Retinal pigment epithelial cell (primary cell): ENCODE data around the gene KCNH6.

Experiments
- DNase-seq: peaks from one replicate; pipeline ENCODE4 v3.0.0-alpha.2; 2010; ENCODE audit warnings: low read depth
- H3K4me3 ChIP-seq: 2 replicates; pipeline ENCODE4 v1.5.1; 2011; ENCODE audit warnings: mild to moderate bottlenecking, low read length, control low read depth, moderate library complexity
- TF ChIP-seq, protein P1 (sequence below): conservative IDR thresholded peaks from 2 replicates; pipeline ENCODE4 v1.5.1; 2011; ENCODE audit warnings: low read depth, low read length, control low read depth, inconsistent platforms

Gene KCNH6

DNA sequence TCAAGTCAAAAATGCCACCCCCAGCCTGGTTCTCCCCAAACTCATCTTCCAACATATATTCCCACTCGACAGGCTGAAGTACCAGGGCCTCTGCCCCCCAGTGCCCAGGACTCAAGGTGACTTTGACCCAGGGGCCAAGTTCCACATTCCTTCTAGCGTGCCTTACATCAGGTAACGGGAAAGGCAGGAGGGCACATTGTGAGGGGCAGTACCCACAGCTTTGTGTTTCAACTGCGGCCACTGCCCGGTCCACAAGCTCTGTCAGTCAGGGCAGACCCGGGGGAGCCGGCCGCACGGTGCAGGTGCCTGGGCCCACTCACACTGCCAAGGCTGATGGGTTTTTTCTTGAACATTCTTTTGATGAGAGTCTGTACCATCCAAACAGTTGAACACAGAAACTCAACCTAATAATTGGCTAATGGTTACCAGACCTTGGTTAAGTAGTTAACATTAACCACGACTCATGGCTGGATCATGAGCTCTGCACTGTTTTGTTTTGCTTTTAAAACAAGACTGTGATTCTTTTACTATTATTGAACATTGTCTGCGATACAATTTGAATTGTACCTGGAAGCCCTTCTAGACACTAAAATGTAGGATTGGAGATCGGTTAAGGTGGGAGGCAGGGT lies 28.7 kb upstream of the KCNH6 start:
- H3K4me3 ChIP-seq = no peak overlapping the region
- TF ChIP-seq, protein P1, sequence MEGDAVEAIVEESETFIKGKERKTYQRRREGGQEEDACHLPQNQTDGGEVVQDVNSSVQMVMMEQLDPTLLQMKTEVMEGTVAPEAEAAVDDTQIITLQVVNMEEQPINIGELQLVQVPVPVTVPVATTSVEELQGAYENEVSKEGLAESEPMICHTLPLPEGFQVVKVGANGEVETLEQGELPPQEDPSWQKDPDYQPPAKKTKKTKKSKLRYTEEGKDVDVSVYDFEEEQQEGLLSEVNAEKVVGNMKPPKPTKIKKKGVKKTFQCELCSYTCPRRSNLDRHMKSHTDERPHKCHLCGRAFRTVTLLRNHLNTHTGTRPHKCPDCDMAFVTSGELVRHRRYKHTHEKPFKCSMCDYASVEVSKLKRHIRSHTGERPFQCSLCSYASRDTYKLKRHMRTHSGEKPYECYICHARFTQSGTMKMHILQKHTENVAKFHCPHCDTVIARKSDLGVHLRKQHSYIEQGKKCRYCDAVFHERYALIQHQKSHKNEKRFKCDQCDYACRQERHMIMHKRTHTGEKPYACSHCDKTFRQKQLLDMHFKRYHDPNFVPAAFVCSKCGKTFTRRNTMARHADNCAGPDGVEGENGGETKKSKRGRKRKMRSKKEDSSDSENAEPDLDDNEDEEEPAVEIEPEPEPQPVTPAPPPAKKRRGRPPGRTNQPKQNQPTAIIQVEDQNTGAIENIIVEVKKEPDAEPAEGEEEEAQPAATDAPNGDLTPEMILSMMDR = no peak

DNA sequence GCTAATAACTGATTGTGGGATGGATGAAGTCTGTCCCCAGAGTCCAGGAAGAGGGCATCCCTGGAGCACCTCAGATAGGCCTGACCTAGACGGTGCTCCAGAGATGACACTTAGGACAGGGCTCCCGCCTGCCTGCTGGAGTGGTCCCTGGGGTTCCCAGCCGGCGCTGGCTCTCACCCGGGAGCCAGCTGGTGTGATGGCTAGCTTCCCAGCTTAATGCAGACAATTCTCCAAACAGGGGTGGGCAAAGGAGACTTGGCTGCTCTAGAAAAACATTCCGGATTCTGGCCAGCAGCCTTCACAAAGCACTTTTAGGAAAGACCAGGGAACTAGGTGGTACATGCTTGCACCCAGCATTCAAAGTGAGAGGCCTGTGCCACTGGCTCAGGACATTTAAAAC lies 27.7 kb upstream of the KCNH6 start:
- TF ChIP-seq, protein P1 = no peak
- DNase-seq = no peak
- no peak overlapping the region for H3K4me3 ChIP-seq

More for the DNA sequence above, 28.7 kb upstream of the KCNH6 start:
- DNase-seq = no peak

DNA sequence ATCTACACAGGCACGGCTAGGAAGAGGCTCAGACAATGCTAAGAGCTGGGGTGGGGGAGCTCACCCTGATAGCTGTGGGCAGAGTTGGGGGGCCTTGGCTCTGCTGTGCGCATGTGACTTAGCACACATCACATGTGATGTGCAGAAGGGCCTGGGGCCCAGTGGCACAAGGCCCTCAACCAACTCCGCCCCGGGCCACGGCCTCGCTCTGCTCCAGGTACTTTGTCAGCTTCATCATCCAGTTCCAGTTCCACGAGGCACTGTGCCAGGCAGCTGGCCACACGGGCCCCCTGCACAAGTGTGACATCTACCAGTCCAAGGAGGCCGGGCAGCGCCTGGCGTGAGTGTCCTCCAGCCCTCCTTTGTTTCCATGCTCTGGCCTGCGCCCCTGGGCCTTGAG lies 27.0 kb upstream of the KCNH6 start:
- DNase-seq = no peak
- TF ChIP-seq, protein P1 = no peak
- H3K4me3 ChIP-seq = no peak overlapping the region

DNA sequence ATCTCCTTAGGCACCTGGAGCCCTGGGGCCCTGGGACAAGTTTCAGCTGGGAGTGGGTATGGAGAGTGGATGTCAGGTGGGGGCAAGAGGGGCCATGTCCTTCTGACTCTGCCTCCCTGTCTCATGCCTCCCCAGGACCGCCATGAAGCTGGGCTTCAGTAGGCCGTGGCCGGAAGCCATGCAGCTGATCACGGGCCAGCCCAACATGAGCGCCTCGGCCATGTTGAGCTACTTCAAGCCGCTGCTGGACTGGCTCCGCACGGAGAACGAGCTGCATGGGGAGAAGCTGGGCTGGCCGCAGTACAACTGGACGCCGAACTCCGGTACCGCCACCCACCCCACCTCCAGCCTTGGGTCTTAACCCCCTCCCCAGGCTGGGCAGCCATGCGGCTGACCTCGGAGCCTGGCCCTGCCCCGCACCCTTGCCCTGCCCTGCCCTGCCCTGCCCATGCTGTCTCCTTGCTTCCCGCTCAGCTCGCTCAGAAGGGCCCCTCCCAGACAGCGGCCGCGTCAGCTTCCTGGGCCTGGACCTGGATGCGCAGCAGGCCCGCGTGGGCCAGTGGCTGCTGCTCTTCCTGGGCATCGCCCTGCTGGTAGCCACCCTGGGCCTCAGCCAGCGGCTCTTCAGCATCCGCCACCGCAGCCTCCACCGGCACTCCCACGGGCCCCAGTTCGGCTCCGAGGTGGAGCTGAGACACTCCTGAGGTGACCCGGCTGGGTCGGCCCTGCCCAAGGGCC lies 26.3 kb upstream of the KCNH6 start:
- no peak overlapping the region for H3K4me3 ChIP-seq
- TF ChIP-seq, protein P1 = no peak

DNA sequence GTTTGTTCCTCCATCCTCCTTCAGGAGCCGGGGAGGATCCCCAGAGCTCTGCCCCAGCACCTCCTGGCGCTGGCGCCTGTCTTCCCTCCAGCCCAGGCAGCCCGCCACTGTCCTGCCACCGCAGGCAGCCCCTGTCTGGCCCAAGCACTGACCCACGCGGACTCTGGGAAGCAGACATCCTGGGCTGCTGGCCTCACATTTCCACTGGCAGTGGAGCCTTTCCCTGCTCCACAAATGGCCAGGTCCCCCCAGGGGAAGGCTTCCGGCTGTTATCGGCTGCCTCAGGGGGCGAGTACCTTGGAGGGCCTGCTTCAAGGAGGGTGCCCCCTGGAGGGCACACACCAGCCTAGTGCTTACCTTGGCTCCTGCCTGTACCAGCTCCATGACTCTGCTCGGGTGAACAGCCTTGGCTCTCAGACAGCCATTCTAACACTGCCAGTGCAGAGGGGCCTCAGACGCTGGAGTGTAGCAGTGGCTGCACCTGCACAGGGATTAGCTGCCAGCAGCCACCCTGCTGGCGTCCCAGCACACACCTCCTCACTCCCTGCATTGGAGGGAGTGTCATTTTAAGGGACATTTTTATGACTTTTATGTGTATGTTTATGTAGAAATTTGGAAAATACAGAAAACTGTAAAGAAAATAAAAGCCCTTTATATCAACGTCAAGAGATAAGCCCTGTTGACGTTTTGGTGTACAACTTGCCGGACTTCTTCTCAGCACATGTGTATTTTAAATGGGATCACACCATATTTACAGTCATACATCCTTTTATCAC lies 25.3 kb upstream of the KCNH6 start:
- TF ChIP-seq, protein P1 = peak; percentile 58
- H3K4me3 ChIP-seq = no peak overlapping the region
- peak; percentile 4 for DNase-seq

More for the DNA sequence above, 26.3 kb upstream of the KCNH6 start:
- no peak for DNase-seq

DNA sequence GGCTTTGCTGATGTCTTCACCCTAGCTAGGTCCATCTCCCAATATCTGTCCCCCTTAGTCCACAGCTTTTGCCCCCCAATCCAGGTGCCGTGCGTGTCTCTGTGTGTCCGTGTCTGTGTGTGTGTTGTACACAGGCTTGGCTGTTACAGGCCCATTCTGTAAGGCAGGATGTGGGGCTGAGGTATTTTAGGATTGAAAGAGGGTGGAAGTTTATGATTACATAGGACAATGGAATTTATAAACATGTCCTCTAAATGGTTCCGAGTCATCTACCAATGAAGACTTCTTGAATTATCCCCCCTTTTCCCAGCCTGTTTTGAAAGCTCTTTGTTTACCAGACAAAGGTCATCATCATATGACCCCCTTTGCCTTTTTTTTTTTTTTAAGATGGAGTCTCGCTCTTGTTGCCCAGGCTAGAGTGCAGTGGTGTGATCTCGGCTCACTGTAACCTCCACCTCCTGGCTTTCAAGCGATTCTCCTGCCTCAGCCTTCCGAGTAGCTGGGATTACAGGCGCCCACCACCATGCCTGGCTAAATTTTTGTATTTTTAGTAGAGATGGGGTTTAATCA lies 24.4 kb upstream of the KCNH6 start:
- TF ChIP-seq, protein P1 = no peak
- no peak overlapping the region for H3K4me3 ChIP-seq
- DNase-seq = no peak
